Osteoblast (primary cell): ENCODE measurements around the gene ADAMTS19. TPM values are rescaled to one million over a fixed set of nuclear protein-coding genes. Genes with fewer than 3 reads are reported as not detected.

Experiments used
- DNase-seq: peaks from one replicate; pipeline ENCODE4 v3.0.0; 2011; ENCODE audit warnings: low spot score, mixed read lengths; ENCODE audit not compliant: insufficient read length; ENCODE audit errors: missing footprints
- H2AFZ ChIP-seq: 2 replicates; pipeline ENCODE4 v1.6.0; 2011; ENCODE audit warnings: mild to moderate bottlenecking, low read length
- H3K27ac ChIP-seq: 2 replicates; pipeline ENCODE4 v1.5.1; 2011; ENCODE audit warnings: mild to moderate bottlenecking, low read depth, low read length, moderate library complexity
- H3K27me3 ChIP-seq: 2 replicates; pipeline ENCODE4 v1.6.0; 2012; ENCODE audit warnings: mild to moderate bottlenecking, control low read depth, inconsistent platforms, low read length, moderate library complexity; ENCODE audit not compliant: insufficient read depth
- H3K36me3 ChIP-seq: 2 replicates; pipeline ENCODE4 v1.5.1; 2011; ENCODE audit warnings: mild to moderate bottlenecking, low read length, control low read depth, moderate library complexity; ENCODE audit not compliant: insufficient read depth
- H3K4me1 ChIP-seq: 2 replicates; pipeline ENCODE4 v1.5.1; 2011; ENCODE audit warnings: mild to moderate bottlenecking, low read length, control low read depth, moderate library complexity; ENCODE audit not compliant: insufficient read depth
- H3K4me2 ChIP-seq: 2 replicates; pipeline ENCODE4 v1.6.0; 2011; ENCODE audit warnings: mild to moderate bottlenecking, low read length; ENCODE audit not compliant: insufficient read depth
- H3K4me3 ChIP-seq: fragments of 200-600 bp; sonication (generic); 3 replicates; pipeline ENCODE4 v1.5.1; 2012; ENCODE audit warnings: mild to moderate bottlenecking, low read length, inconsistent platforms; ENCODE audit not compliant: insufficient read depth
- H3K79me2 ChIP-seq: 2 replicates; pipeline ENCODE4 v1.6.0; 2012; ENCODE audit warnings: mild to moderate bottlenecking, low read length, control low read depth, inconsistent platforms; ENCODE audit not compliant: insufficient read depth
- H3K9me3 ChIP-seq: 2 replicates; pipeline ENCODE4 v1.5.1; 2011; ENCODE audit warnings: low read depth, low read length, control low read depth
- H4K20me1 ChIP-seq: 2 replicates; pipeline ENCODE4 v1.6.0; 2012; ENCODE audit warnings: mild to moderate bottlenecking, low read length, control low read depth; ENCODE audit not compliant: insufficient read depth
- CTCF ChIP-seq: IDR thresholded peaks from 2 replicates; pipeline ENCODE4 v1.5.1; 2011; ENCODE audit warnings: mild to moderate bottlenecking, low read depth, low read length, moderate library complexity; ENCODE audit errors: extremely low read depth
- total RNA-seq: library from RNA; depleted of rRNA; stranded (reverse); fragments of >200 nt; gene quantifications from 2 replicates; pipeline ENCODE4 v1.2.3, GENCODE V29; 2012

ADAMTS19 gene
- total RNA-seq, 1 donor: not detected

- Histone ChIP-seq H3K4me2 (no peak overlapping the region), H2AFZ (no peak overlapping the region), H3K9me3 (no peaks in the 10 kb centered on the region), H3K27ac (no peak overlapping the region), H3K4me1 (no peaks in the 10 kb centered on the region), H3K4me3 (no peak overlapping the region), H3K36me3 (no peaks in the 10 kb centered on the region), H3K27me3 (no peaks in the 10 kb centered on the region), H3K79me2 (no peaks in the 10 kb centered on the region), H4K20me1 (no peaks in the 10 kb centered on the region)
- TF ChIP-seq CTCF: no peak
- no peak for DNase-seq
Observed at GRCh38 chr5:129656952-129657351, 196.9 kb downstream of the ADAMTS19 start.

GRCh38 chr5:129658801-129659200, 198.7 kb downstream of the ADAMTS19 start:
- Histone ChIP-seq H3K9me3 (no peaks in the 10 kb centered on the region), H3K79me2 (no peaks in the 10 kb centered on the region), H2AFZ (no peak overlapping the region), H3K4me2 (no peak overlapping the region), H3K27ac (no peak overlapping the region), H3K36me3 (no peaks in the 10 kb centered on the region), H4K20me1 (no peaks in the 10 kb centered on the region), H3K27me3 (no peaks in the 10 kb centered on the region), H3K4me3 (no peak overlapping the region), H3K4me1 (no peaks in the 10 kb centered on the region)
- TF ChIP-seq CTCF: no peak
- no peak for DNase-seq

GRCh38 chr5:129661366-129662035, 201.4 kb downstream of the ADAMTS19 start:
- no peaks in the 10 kb centered on the region for H4K20me1 ChIP-seq
- H3K36me3 ChIP-seq: no peaks in the 10 kb centered on the region
- no peak for TF ChIP-seq CTCF
- no peaks in the 10 kb centered on the region for H3K79me2 ChIP-seq
- H3K4me3 ChIP-seq: no peak overlapping the region
- DNase-seq: no peak
- no peak overlapping the region for H2AFZ ChIP-seq
- no peak overlapping the region for H3K27ac ChIP-seq
- H3K27me3 ChIP-seq: no peaks in the 10 kb centered on the region
- H3K9me3 ChIP-seq: no peaks in the 10 kb centered on the region
- H3K4me2 ChIP-seq: no peak overlapping the region
- no peaks in the 10 kb centered on the region for H3K4me1 ChIP-seq

GRCh38 chr5:129664336-129664937, 204.3 kb downstream of the ADAMTS19 start:
- no peaks in the 10 kb centered on the region for H3K9me3 ChIP-seq
- peak; percentile 85 for TF ChIP-seq CTCF
- no peaks in the 10 kb centered on the region for H4K20me1 ChIP-seq
- no peaks in the 10 kb centered on the region for H3K36me3 ChIP-seq
- H3K27me3 ChIP-seq: no peaks in the 10 kb centered on the region
- H3K4me2 ChIP-seq: peak overlapping the region; percentile 52
- DNase-seq: no peak
- H3K79me2 ChIP-seq: no peaks in the 10 kb centered on the region
- H2AFZ ChIP-seq: no peak overlapping the region
- H3K27ac ChIP-seq: no peak overlapping the region
- no peaks in the 10 kb centered on the region for H3K4me1 ChIP-seq
- H3K4me3 ChIP-seq: no peak overlapping the region
